NCI-H2196 (cell line): Measurements from ENCODE around the gene SERPINB8.
"Not testable (repeated sequence)": the region's sequence is repeated elsewhere in the genome, so short reads cannot be mapped to it uniquely, and the experiment has no call there.

Experiments used
- DNase-seq: peaks from one replicate; lab custom pipeline; 2025; ENCODE audit not compliant: unreplicated experiment; lab: John Stamatoyannopoulos, UW

SERPINB8 gene

GRCh38 chr18:63969942-63970808 lies at the start of gene SERPINB8:
Gene SERPINB8, plus strand, starts transcription at chr18:63970081. Its CDS starts 8,228 bp downstream, at chr18:63978309.
- peak; percentile 96 for DNase-seq

GRCh38 chr18:63922049-63922448 lies 47.8 kb upstream of the SERPINB8 start:
- DNase-seq: no peak

- DNase-seq: no peak
These were observed 45.3 kb upstream of the SERPINB8 start for GRCh38 chr18:63924551-63924950.

GRCh38 chr18:63928331-63928730 lies 41.5 kb upstream of the SERPINB8 start:
- no peak for DNase-seq

- DNase-seq: not testable (repeated sequence)
These were observed 40.5 kb upstream of the SERPINB8 start for GRCh38 chr18:63929369-63929768.

GRCh38 chr18:63930773-63931354 lies 39.0 kb upstream of the SERPINB8 start:
- no peak for DNase-seq

GRCh38 chr18:63936156-63936931 lies 33.5 kb upstream of the SERPINB8 start:
- DNase-seq: peak; percentile 81

- DNase-seq: no peak
These were observed 32.9 kb upstream of the SERPINB8 start for GRCh38 chr18:63936932-63937393.

GRCh38 chr18:63940008-63940407 lies 29.9 kb upstream of the SERPINB8 start:
- no peak for DNase-seq

GRCh38 chr18:63940543-63941050 lies 29.3 kb upstream of the SERPINB8 start:
- not testable (repeated sequence) for DNase-seq

- DNase-seq: no peak
These were observed 22.7 kb upstream of the SERPINB8 start for GRCh38 chr18:63947051-63947790.

- peak; percentile 82 for DNase-seq
These were observed 20.7 kb upstream of the SERPINB8 start, which contains the start of gene HMSD for GRCh38 chr18:63949068-63949737. Gene HMSD, plus strand, starts transcription at chr18:63949301. Its CDS starts 4,155 bp downstream, at chr18:63953456.

GRCh38 chr18:63951302-63951705 lies 18.6 kb upstream of the SERPINB8 start:
- no peak for DNase-seq

- peak; percentile 16 for DNase-seq
These were observed 16.1 kb upstream of the SERPINB8 start for GRCh38 chr18:63953811-63954210.

GRCh38 chr18:63956755-63957154 lies 13.1 kb upstream of the SERPINB8 start:
- DNase-seq: no peak

GRCh38 chr18:63960891-63961290 lies 9.0 kb upstream of the SERPINB8 start:
- no peak for DNase-seq

- no peak for DNase-seq
These were observed 8.4 kb upstream of the SERPINB8 start for GRCh38 chr18:63961435-63961980.

- DNase-seq: no peak
These were observed 7.7 kb upstream of the SERPINB8 start for GRCh38 chr18:63962137-63962536.

- DNase-seq: peak; percentile 38
These were observed 6.1 kb upstream of the SERPINB8 start for GRCh38 chr18:63963615-63964256.
